ENCODE measurements around the gene ARL8A.

DNA sequence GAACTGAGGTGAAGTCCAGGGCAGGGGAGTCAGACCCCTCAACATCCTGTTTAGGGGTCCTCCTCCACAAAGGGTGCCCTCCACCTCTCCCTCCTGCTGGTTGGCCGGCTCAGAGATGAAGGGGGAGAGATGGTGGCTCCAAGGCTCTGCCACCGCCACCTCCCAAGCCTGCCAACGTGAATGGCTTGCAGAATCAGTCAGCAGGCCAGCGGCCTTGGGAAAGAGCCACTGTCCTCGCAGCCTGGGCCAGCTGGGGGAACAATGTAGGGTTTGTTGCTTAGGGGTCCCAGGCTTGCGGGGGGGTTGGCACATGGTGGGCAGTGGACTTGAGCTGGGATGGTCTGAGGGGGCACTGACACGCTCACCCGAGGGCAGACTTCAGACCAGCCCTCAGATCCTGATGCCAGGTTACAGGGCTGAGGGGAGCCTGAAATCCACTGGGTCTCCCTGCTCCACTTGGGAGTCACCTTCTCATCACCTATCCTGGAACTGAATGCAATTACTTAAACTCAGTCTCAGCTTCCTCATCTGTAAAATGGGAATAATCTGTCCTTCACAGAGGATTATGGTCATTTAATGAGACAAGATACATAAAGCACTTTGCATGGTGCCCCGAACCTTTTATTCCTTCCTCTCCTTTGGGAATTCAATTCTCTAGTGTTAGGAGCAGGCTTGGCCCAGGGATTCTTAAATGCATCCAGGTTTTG, 13.6 kb downstream of the ARL8A start:
- TF ChIP-seq EP300 (IDR thresholded peaks at IDR 0.05), result no peak
- TF ChIP-seq, protein P1, sequence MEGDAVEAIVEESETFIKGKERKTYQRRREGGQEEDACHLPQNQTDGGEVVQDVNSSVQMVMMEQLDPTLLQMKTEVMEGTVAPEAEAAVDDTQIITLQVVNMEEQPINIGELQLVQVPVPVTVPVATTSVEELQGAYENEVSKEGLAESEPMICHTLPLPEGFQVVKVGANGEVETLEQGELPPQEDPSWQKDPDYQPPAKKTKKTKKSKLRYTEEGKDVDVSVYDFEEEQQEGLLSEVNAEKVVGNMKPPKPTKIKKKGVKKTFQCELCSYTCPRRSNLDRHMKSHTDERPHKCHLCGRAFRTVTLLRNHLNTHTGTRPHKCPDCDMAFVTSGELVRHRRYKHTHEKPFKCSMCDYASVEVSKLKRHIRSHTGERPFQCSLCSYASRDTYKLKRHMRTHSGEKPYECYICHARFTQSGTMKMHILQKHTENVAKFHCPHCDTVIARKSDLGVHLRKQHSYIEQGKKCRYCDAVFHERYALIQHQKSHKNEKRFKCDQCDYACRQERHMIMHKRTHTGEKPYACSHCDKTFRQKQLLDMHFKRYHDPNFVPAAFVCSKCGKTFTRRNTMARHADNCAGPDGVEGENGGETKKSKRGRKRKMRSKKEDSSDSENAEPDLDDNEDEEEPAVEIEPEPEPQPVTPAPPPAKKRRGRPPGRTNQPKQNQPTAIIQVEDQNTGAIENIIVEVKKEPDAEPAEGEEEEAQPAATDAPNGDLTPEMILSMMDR (IDR thresholded peaks at IDR 0.05), result no peak
- no peak for TF ChIP-seq POLR2A (IDR thresholded peaks at IDR 0.05)

Measured in upper lobe of left lung (tissue), 4 donors.